HCT116 (cell line): Measurements from ENCODE around the gene TRIM29. TPM values are rescaled to one million over a fixed set of nuclear protein-coding genes. Genes with fewer than 3 reads are reported as not detected.

Experiments
- ATAC-seq: fragments of 200-7000 bp; cut with Tn5 transposase; 2 replicates; pipeline ENCODE4 v1.9.1; 2020; ENCODE audit warnings: mild to moderate bottlenecking, moderate library complexity
- BruUV-seq: library from RNA; stranded (reverse); fragments of 400-500 nt; replicated peaks from 2 replicates; lab custom pipeline; 2021; lab: Mats Ljungman, UMichigan
- CTCF ChIA-PET: fragments of 300-600 bp; sonication (Branson Sonifier 250); formaldehyde crosslinking; loops from one replicate; lab custom pipeline; 2021; ENCODE audit warnings: antibody characterized with exemption; lab: Charles Lee
- POLR2A ChIA-PET: fragments of 300-600, 350-600 bp; sonication (Branson Sonifier 250); formaldehyde crosslinking; loops from one replicate; lab custom pipeline; 2021; ENCODE audit warnings: antibody characterized with exemption; lab: Charles Lee
- RAD21 ChIA-PET, 2 experiments: fragments of 300-600 bp; sonication (Branson Sonifier 250); formaldehyde crosslinking; loops; one replicate each; lab custom pipeline; 2023; ENCODE audit warnings: low total read pairs in 2 of 2; ENCODE audit not compliant: uncharacterized antibody in 2 of 2, unreplicated experiment in 2 of 2, low non-redundant PET in 1 of 2; lab: Charles Lee
- DNase-seq: peaks from one replicate; pipeline ENCODE4 v3.0.0-alpha.2; 2010; ENCODE audit warnings: low read depth, low spot score
- H2AFZ ChIP-seq: fragments of 200-600 bp; shearing (Covaris generic), sonication (generic); 2 replicates; pipeline ENCODE4 v1.6.1; 2017; ENCODE audit warnings: low read depth, mixed run types, mixed read lengths, antibody characterized with exemption, low read length; ENCODE audit not compliant: poor library complexity, severe bottlenecking
- H3K27ac ChIP-seq: 2 replicates; pipeline ENCODE4 v1.5.1; 2012; ENCODE audit warnings: low read depth, low read length
- H3K27me3 ChIP-seq: fragments of 200-600 bp; sonication (generic); 2 replicates; pipeline ENCODE4 v1.6.1; 2016; ENCODE audit warnings: mixed run types, low read length, mixed read lengths; ENCODE audit not compliant: insufficient read depth
- H3K36me3 ChIP-seq, 2 experiments: fragments of 200-500 bp in 1 of 2; fragments of 200-600 bp in 1 of 2; sonication (Bioruptor generic) in 1 of 2; sonication (generic) in 1 of 2; 2 replicates each; pipeline versions ENCODE4 v1.5.1 to v1.6.1; 2014 to 2016; ENCODE audit warnings: low read length in 2 of 2, inconsistent platforms in 1 of 2, mixed read lengths in 1 of 2, mixed run types in 1 of 2; ENCODE audit not compliant: insufficient read depth in 2 of 2, control insufficient read depth in 1 of 2
- H3K4me1 ChIP-seq, 2 experiments: fragments of 200-600 bp in 1 of 2; sonication (generic) in 1 of 2; 2 replicates each; pipeline versions ENCODE4 v1.5.1 to v1.6.1; 2012 to 2017; ENCODE audit warnings: low read length in 2 of 2, inconsistent platforms in 1 of 2, mild to moderate bottlenecking in 1 of 2, mixed read lengths in 1 of 2, mixed run types in 1 of 2, moderate library complexity in 1 of 2; ENCODE audit not compliant: insufficient read depth in 2 of 2, control insufficient read depth in 1 of 2
- H3K4me2 ChIP-seq: fragments of 200-600 bp; sonication (generic); 2 replicates; pipeline ENCODE4 v1.6.1; 2017; ENCODE audit warnings: mixed run types, low read length, mixed read lengths
- H3K4me3 ChIP-seq, 2 experiments: fragments of 200-600 bp in 1 of 2; sonication (generic) in 1 of 2; replicated peaks in 1 of 2; 2 replicates each; pipeline ENCODE4 v1.5.1; 2011 to 2016; ENCODE audit warnings: low read length in 2 of 2, control low read depth in 1 of 2, low read depth in 1 of 2, mild to moderate bottlenecking in 1 of 2, mixed read lengths in 1 of 2, mixed run types in 1 of 2
- H3K79me2 ChIP-seq: fragments of 200-600 bp; sonication (generic); 2 replicates; pipeline ENCODE4 v1.6.1; 2017; ENCODE audit warnings: mild to moderate bottlenecking, mixed run types, low read length, moderate library complexity, mixed read lengths; ENCODE audit not compliant: insufficient read depth
- H3K9ac ChIP-seq: fragments of 200-600 bp; sonication (generic); 2 replicates; pipeline ENCODE4 v1.6.1; 2016; ENCODE audit warnings: low read length, mixed read lengths
- H3K9me2 ChIP-seq: fragments of 200-600 bp; sonication (generic), shearing (Covaris generic); 2 replicates; pipeline ENCODE4 v1.6.1; 2017; ENCODE audit warnings: mixed run types, mild to moderate bottlenecking, moderate library complexity; ENCODE audit not compliant: insufficient read depth
- H3K9me3 ChIP-seq, 2 experiments: fragments of 200-500 bp in 1 of 2; fragments of 200-600 bp in 1 of 2; sonication (Bioruptor generic) in 1 of 2; sonication (generic) in 1 of 2; 2 replicates each; pipeline ENCODE4 v1.6.1; 2014 to 2017; ENCODE audit warnings: low read length in 2 of 2, mixed read lengths in 2 of 2, inconsistent platforms in 1 of 2, low read depth in 1 of 2, mild to moderate bottlenecking in 1 of 2, mixed run types in 1 of 2, moderate library complexity in 1 of 2; ENCODE audit not compliant: control insufficient read depth in 1 of 2, insufficient read depth in 1 of 2
- H4K20me1 ChIP-seq: fragments of 200-600 bp; sonication (generic), shearing (Covaris generic); 2 replicates; pipeline ENCODE4 v1.6.1; 2017; ENCODE audit warnings: mixed run types, mild to moderate bottlenecking, moderate library complexity; ENCODE audit not compliant: insufficient read depth
- CBX3 ChIP-seq: IDR thresholded peaks from 2 replicates; pipeline ENCODE4 v1.6.1; 2012; ENCODE audit warnings: low read depth
- EGR1 ChIP-seq: IDR thresholded peaks from 2 replicates; pipeline ENCODE4 v1.6.1; 2012; ENCODE audit warnings: low read depth
- ELF1 ChIP-seq: IDR thresholded peaks from 2 replicates; pipeline ENCODE4 v1.6.1; 2012; ENCODE audit warnings: low read depth, borderline replicate concordance
- EZH2 ChIP-seq: fragments of 200-600 bp; sonication (generic); IDR thresholded peaks from 2 replicates; pipeline ENCODE4 v1.6.1; 2017; ENCODE audit warnings: antibody characterized with exemption, mixed run types
- EZH2phosphoT487 ChIP-seq: fragments of 200-600 bp; IDR thresholded peaks from 2 replicates; pipeline ENCODE4 v1.6.1; 2018; ENCODE audit warnings: antibody characterized with exemption, borderline replicate concordance
- FOSL1 ChIP-seq: IDR thresholded peaks from 2 replicates; pipeline ENCODE4 v1.6.1; 2012; ENCODE audit warnings: low read depth
- JUND ChIP-seq: IDR thresholded peaks from 2 replicates; pipeline ENCODE4 v1.6.1; 2012
- POLR2A ChIP-seq: IDR thresholded peaks from 2 replicates; pipeline ENCODE4 v1.7.0; 2011; ENCODE audit warnings: borderline replicate concordance; ENCODE audit not compliant: insufficient read depth, insufficient read length; ENCODE audit errors: extremely low read depth
- REST ChIP-seq: IDR thresholded peaks from 2 replicates; pipeline ENCODE4 v1.6.1; 2012; ENCODE audit warnings: low read depth
- SP1 ChIP-seq: IDR thresholded peaks from 2 replicates; pipeline ENCODE4 v1.6.1; 2012; ENCODE audit warnings: low read depth
- YY1 ChIP-seq: IDR thresholded peaks from 2 replicates; pipeline ENCODE4 v1.6.1; 2011; ENCODE audit warnings: low read length, low read depth, moderate library complexity, mild to moderate bottlenecking; ENCODE audit not compliant: insufficient replicate concordance; ENCODE audit errors: extremely low read depth
- intact Hi-C: fragments of 100-400 bp; cut with micrococcal nuclease; formaldehyde crosslinking; loops from 2 replicates; pipeline ENCODE4 v1.10.0; 2022
- total RNA-seq: library from RNA; stranded (reverse); gene quantifications from one replicate; pipeline ENCODE4 v1.2.1, GENCODE V29; 2021; ENCODE audit not compliant: unreplicated experiment

Gene TRIM29
- total RNA-seq, 1 experiment from 2014 or later = 0.54 TPM

GRCh38 chr11:120096369-120097191 lies 41.3 kb downstream of the TRIM29 start:
- BruUV-seq = no TSS peak
- Histone ChIP-seq H3K79me2 (no peaks in the 10 kb centered on the region), H3K27ac (no peak overlapping the region), H3K9me2 (no peaks in the 10 kb centered on the region), H4K20me1 (no peaks in the 10 kb centered on the region), H3K4me2 (no peak overlapping the region), H3K4me3 (no peak overlapping the region), H2AFZ (no peak overlapping the region), H3K4me1 (no peaks in the 10 kb centered on the region), H3K9me3 (no peaks in the 10 kb centered on the region), H3K9ac (no peak overlapping the region), H3K36me3 (no peaks in the 10 kb centered on the region), H3K27me3 (peaks cover 5% of the 10 kb centered on the region; the same call in 1 of the 2 replicates)
- no peak for TF ChIP-seq ELF1
- CTCF ChIA-PET = no interaction called here
- no peak for ATAC-seq
- POLR2A ChIA-PET = no interaction called here
- intact Hi-C loops = no loop called here
- RAD21 ChIA-PET = no interaction called here
- no peak for DNase-seq

- Histone ChIP-seq H3K4me3 (no peak overlapping the region), H3K9me2 (no peaks in the 10 kb centered on the region), H2AFZ (no peak overlapping the region), H3K4me2 (no peak overlapping the region), H3K27ac (no peak overlapping the region), H3K9me3 (no peaks in the 10 kb centered on the region), H3K9ac (no peak overlapping the region), H3K36me3 (no peaks in the 10 kb centered on the region), H3K79me2 (no peaks in the 10 kb centered on the region), H4K20me1 (no peaks in the 10 kb centered on the region), H3K27me3 (no peaks in the 10 kb centered on the region), H3K4me1 (no peaks in the 10 kb centered on the region)
- RAD21 ChIA-PET = no interaction called here
- ATAC-seq (no peak), DNase-seq (no peak)
- POLR2A ChIA-PET = no interaction called here
- intact Hi-C loops = no loop called here
- TF ChIP-seq EZH2 (no peak), YY1 (no peak), FOSL1 (no peak), EZH2phosphoT487 (no peak), JUND (no peak), EGR1 (no peak), POLR2A (no peak), SP1 (no peak), REST (no peak), CBX3 (no peak)
- CTCF ChIA-PET = no interaction called here
- no TSS peak for BruUV-seq
These were observed 42.4 kb downstream of the TRIM29 start for GRCh38 chr11:120095516-120095915.
